ENCODE results near the gene SUPT7L. TPM values are rescaled to one million over a fixed set of nuclear protein-coding genes. Genes with fewer than 3 reads are reported as not detected.

The SUPT7L gene
- total and polyA plus RNA-seq, 2 of the 13 experiments (the other 11 are each of a cell fraction or from before 2014, with no cell fraction given), result 32.9 to 77.5 TPM

- Histone ChIP-seq H3K27me3 (ENCODE audit: control insufficient read depth in 1 of 2, insufficient read depth in 2 of 2, low read length in 2 of 2) (no peaks in the 10 kb centered on the region), H3K4me1 (ENCODE audit: insufficient read depth, low read length) (no peaks in the 10 kb centered on the region), H3K4me2 (ENCODE audit: low read depth, low read length) (no peak overlapping the region), H2AFZ (ENCODE audit: low read length) (no peak overlapping the region), H3K9me3 (ENCODE audit: low read length) (no peaks in the 10 kb centered on the region), H3K9ac (ENCODE audit: insufficient read depth, low read depth, low read length) (no peak overlapping the region), H3K4me3 (replicated peaks in 1 of 3; ENCODE audit: insufficient read depth in 1 of 3, low read depth in 2 of 3, low read length in 3 of 3) (no peak overlapping the region), H3K36me3 (replicated peaks in 1 of 2; ENCODE audit: control insufficient read depth in 1 of 2, insufficient read depth in 2 of 2, low read length in 2 of 2) (peaks cover 35 to 88% of the 10 kb centered on the region in 2 experiments), H3K27ac (ENCODE audit: extremely low read length, insufficient read depth, low read length) (no peak overlapping the region), H4K20me1 (ENCODE audit: insufficient read depth, low read length) (no peaks in the 10 kb centered on the region), H3K79me2 (ENCODE audit: insufficient read depth, low read length) (no peaks in the 10 kb centered on the region)
- no TSS peak for BruUV-seq (replicated peaks)
- 98% methylated on average over 2 of the region's 2 CpGs for WGBS (ENCODE audit: low lambda C conversion rate)
- ATAC-seq (no peak; the same call in 2 of the 3 replicates), DNase-seq (ENCODE audit: low spot score) (no peak), FAIRE-seq (no peak)
- no peak for TF ChIP-seq SYNCRIP (IDR thresholded peaks at IDR 0.05; ENCODE audit: insufficient read depth, low read depth, low read length)
- no peak for TF ChIP-seq MTERF4 (CRISPR knock-in tag; IDR thresholded peaks at IDR 0.05)
- TF ChIP-seq ZNF782 (CRISPR knock-in tag; IDR thresholded peaks at IDR 0.05; ENCODE audit: borderline replicate concordance), result no peak
- intact Hi-C loops (cut with micrococcal nuclease; ENCODE audit: unreplicated experiment), result no loop called here
- in situ Hi-C loops (cut with HindIII; ENCODE audit: extremely low pct_ligation_motif_present, low pct_unique_long_range_greater_than_20kb), result no loop called here
- ChIA-PET POLR2A (interaction anchor here (1.4 to 1.6 kb wide), 2 partner anchors 10 to 28 kb away, joined by 4 to 5 read pairs; partner anchors contain the start of genes SLC4A1AP and SUPT7L), CTCF (ENCODE audit: low intra/inter-chr PET ratio, low total read pairs) (no interaction called here)
These were observed 10.0 kb downstream of the SUPT7L start for GRCh38 chr2:27653397-27653796.

- FAIRE-seq, result no peak
- POLR2A ChIA-PET, result interaction anchor here (1.4 to 1.6 kb wide), 2 partner anchors 11 to 29 kb away, joined by 4 to 5 read pairs; partner anchors contain the start of genes SLC4A1AP and SUPT7L
- H3K79me2 ChIP-seq (ENCODE audit: insufficient read depth, low read length), result no peaks in the 10 kb centered on the region
- in situ Hi-C loops (cut with HindIII; ENCODE audit: extremely low pct_ligation_motif_present, low pct_unique_long_range_greater_than_20kb) (no loop called here), intact Hi-C loops (cut with micrococcal nuclease; ENCODE audit: unreplicated experiment) (no loop called here)
- H3K4me1 ChIP-seq (ENCODE audit: insufficient read depth, low read length), result no peaks in the 10 kb centered on the region
- no peak overlapping the region for H3K9ac ChIP-seq (ENCODE audit: insufficient read depth, low read depth, low read length)
- no peaks in the 10 kb centered on the region for H3K27me3 ChIP-seq (ENCODE audit: control insufficient read depth in 1 of 2, insufficient read depth in 2 of 2, low read length in 2 of 2)
- no peaks in the 10 kb centered on the region for H3K9me3 ChIP-seq (ENCODE audit: low read length)
- 91% methylated on average over 1 of the region's 1 CpG for WGBS (ENCODE audit: low lambda C conversion rate)
- no peak overlapping the region for H3K27ac ChIP-seq (ENCODE audit: extremely low read length, insufficient read depth, low read length)
- CTCF ChIA-PET (ENCODE audit: low intra/inter-chr PET ratio, low total read pairs), result no interaction called here
- DNase-seq (ENCODE audit: low spot score), result no peak
- no peaks in the 10 kb centered on the region for H4K20me1 ChIP-seq (ENCODE audit: insufficient read depth, low read length)
- no peak overlapping the region for H2AFZ ChIP-seq (ENCODE audit: low read length)
- no peak overlapping the region for H3K4me2 ChIP-seq (ENCODE audit: low read depth, low read length)
- no peak overlapping the region for H3K4me3 ChIP-seq (replicated peaks in 1 of 3; ENCODE audit: insufficient read depth in 1 of 3, low read depth in 2 of 3, low read length in 3 of 3)
- no TSS peak for BruUV-seq (replicated peaks)
- no peak for ATAC-seq
- peaks cover 39 to 92% of the 10 kb centered on the region in 2 experiments for H3K36me3 ChIP-seq (replicated peaks in 1 of 2; ENCODE audit: control insufficient read depth in 1 of 2, insufficient read depth in 2 of 2, low read length in 2 of 2)
- TF ChIP-seq MEIS2 (CRISPR knock-in tag; IDR thresholded peaks at IDR 0.05), result no peak
- TF ChIP-seq MTA1 (CRISPR knock-in tag; IDR thresholded peaks at IDR 0.05; ENCODE audit: borderline replicate concordance), result no peak
- TF ChIP-seq ZNF879 (CRISPR knock-in tag; IDR thresholded peaks at IDR 0.05), result no peak
- TF ChIP-seq NFKB2 (CRISPR knock-in tag; IDR thresholded peaks at IDR 0.05; ENCODE audit: borderline replicate concordance), result no peak
- no peak for TF ChIP-seq ZNF484 (CRISPR knock-in tag; IDR thresholded peaks at IDR 0.05; ENCODE audit: borderline replicate concordance, low read depth)
- TF ChIP-seq GTF2F1 (IDR thresholded peaks at IDR 0.05; ENCODE audit: low read length), result no peak
- no peak for TF ChIP-seq RERE (CRISPR knock-in tag; IDR thresholded peaks at IDR 0.05; ENCODE audit: low read depth)
These were observed 10.6 kb downstream of the SUPT7L start for GRCh38 chr2:27652790-27653189.
